ENCODE measurements around the gene UTP3.

UTP3 gene

DNA sequence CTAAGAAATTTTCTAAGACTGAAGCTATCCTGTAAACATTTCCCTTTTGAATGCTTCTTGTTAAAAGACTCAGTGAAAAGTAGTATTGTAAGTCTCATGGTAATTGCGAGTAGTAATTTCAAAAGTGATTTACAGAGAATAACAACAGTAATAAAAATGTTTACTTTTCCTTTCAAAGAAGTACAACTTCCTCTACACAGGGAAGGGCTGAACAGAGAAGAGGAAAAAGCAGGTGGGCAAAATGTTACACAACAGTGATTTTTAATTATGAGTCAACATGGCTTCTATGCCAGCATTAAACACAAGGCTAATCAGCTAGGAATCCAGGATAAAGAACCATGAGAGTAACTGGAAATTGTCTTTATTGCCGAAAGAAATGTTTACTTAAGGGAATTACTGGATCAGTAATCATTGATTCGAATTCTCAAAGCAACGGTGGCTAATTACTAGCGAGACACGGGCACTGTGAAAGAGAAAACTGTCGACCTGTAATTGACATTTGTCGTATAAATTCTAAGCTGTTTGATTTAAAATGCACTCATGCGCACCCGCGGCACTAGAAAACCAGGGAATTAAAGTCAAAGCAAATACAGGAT, 15.4 kb downstream of the UTP3 start:
- TF ChIP-seq, protein P1, sequence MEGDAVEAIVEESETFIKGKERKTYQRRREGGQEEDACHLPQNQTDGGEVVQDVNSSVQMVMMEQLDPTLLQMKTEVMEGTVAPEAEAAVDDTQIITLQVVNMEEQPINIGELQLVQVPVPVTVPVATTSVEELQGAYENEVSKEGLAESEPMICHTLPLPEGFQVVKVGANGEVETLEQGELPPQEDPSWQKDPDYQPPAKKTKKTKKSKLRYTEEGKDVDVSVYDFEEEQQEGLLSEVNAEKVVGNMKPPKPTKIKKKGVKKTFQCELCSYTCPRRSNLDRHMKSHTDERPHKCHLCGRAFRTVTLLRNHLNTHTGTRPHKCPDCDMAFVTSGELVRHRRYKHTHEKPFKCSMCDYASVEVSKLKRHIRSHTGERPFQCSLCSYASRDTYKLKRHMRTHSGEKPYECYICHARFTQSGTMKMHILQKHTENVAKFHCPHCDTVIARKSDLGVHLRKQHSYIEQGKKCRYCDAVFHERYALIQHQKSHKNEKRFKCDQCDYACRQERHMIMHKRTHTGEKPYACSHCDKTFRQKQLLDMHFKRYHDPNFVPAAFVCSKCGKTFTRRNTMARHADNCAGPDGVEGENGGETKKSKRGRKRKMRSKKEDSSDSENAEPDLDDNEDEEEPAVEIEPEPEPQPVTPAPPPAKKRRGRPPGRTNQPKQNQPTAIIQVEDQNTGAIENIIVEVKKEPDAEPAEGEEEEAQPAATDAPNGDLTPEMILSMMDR (IDR thresholded peaks at IDR 0.05), result no peak

DNA sequence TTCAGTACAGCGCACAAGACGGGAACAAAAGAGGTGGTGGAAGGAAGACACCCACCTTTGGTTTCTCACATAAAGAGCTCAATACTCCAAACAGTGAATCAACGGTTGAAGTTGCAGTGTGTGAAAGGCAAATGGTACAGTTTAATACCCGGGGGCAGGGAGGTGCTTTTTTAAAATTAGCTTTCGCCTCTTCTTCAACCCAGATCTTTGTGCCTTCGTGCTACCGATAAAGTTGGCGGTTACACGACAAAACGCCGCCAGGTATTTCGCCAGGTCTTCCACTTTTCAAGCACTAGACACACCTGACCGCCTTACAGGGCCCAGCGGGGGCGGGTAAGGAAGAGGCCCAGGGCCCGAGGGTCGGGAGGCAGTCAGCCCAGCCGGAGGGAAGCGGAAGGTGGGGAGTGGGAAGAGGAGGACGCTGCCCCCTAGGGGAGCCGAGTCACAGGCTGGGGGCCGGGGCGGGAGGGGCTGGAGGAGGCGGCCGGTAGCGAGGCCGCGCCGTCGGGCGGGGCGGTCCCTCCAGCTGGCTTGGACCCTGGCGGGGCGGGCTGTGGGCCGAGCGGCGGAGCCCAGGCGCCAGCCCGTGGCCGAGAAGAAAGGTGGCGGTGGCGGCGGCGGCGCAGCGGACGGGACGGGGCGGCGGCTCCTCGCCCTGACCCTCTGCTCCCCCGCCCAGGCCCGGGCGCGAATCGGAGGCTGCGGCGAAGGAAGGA, 16.0 kb downstream of the UTP3 start:
- TF ChIP-seq, protein P1 (IDR thresholded peaks at IDR 0.05), result peak; percentile 9; the same call in 1 of the 2 replicates

DNA sequence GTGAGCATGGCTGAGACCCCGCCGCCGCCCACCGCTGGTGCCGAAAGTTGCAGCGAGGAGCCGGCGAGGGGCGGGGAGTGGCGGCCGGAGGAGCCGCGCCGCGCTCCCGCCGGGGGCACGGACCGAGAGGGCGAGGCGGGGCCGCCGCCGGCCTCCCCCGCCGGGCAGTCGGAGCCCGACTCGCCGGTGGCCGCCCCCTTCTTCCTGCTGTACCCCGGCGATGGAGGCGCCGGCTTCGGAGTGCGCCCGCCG, 16.5 kb downstream of the UTP3 start:
- TF ChIP-seq, protein P1 (IDR thresholded peaks at IDR 0.05), result no peak

DNA sequence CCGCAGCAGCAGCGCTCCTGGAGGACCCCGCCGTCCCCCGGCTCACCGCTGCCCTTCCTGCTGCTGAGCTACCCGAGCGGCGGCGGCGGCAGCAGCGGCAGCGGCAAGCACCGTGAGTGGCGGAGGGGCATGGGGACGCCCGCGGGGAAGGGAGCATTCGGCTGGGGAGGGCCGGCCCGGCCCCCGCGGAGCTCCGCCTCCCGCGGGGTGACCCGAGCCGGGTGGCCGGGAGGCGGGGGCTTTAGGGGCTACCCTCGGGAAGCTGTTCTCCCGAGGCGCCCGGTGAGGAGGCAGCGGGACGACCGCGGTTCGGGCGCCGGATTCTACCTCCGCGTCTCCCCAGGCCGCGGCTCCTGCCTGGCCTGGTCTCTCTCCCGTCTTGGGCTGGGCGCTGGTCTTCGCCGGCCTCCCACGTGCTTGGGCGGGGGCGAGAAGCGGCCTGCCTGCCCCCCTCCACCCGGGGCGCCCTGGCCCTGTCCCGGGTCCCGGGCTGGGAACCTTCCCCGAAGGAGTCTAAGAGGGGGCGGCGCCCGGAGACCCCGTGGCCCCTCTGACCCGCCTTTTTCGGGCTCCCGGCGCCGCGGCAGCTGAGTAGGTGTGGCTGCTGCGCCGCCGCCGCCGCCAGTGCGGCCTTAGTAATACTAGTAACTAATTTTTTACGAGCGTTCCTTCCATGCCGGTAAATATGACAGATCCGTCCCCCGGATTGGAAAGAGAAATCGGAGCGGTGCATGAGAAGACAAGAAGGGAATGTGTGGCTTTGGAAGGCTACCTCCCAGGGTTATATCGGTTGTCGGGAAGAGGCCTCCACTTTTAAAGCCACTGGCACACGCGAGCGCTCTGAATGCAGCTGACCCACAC, 17.1 kb downstream of the UTP3 start:
- TF ChIP-seq, protein P1 (IDR thresholded peaks at IDR 0.05), result no peak

DNA sequence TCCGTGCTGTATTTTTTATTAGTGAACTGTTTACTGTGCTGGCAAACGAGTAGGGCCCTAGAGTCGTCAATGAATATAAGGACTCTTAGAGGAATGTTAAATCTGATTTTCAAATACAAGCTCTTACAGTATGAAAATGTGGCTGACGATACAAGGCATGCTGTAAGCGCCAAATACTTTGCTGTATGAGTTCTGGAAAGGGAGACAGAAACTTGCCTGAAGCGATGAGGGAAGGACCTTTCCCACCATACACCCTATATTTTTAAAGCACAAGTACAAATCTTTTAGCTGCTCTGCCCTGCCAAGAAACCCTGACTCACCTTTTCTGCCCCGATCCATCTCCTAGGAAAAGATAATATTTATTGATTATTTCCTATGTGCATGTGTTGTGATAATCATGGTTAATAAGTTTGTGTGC, 17.7 kb downstream of the UTP3 start:
- TF ChIP-seq, protein P1 (IDR thresholded peaks at IDR 0.05), result no peak

DNA sequence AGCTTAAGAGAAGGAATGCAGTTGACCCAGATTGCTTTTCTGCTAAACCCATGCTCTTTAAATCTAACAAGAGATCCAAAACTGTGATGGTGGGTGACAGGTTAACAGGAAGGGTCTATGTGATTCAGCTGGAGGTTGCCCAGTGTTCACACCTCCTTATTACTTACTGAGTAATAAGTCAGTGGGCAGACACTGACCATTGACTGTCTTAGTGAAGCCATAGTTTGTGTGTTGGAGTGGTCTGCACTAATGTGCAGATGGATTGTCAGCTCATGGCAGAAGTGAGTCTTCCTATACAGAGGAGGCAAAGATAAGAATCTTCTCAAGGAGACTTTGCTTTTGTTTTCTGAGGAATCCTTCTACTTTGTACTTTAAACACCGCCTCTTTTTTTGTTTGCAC, 18.2 kb downstream of the UTP3 start:
- TF ChIP-seq, protein P1 (IDR thresholded peaks at IDR 0.05), result no peak

DNA sequence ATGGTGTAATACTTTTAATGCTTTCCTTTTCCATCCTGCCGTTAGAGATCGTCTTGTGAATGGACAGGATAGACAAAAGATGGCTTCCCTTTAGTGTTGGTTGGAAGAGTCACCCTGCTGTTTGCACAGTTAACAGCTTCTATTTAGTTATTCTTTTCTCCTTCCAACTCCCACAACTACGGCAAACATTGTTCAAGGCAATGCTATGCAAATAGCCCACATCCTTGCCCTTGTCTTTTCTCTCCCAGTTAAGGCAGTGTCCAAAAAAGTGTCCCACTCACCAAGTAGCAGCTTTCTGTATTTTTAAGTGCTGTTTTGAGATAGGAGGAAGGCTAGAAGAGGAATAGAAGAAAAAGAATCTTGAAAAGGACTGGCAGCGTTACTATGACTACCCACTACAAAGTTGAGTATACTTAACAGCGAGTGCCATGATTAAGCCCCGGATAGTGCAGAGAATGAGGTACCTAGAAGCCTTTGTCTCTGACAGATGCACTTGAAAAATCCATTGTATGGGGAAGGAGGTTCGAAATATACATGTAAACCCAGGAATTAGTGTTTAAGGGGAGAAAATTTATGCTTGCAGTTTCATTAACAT, 21.4 kb downstream of the UTP3 start:
- TF ChIP-seq, protein P1 (IDR thresholded peaks at IDR 0.05), result no peak
